GM23248 (cell line): ENCODE results near the gene ABR. TPM values are rescaled to one million over a fixed set of nuclear protein-coding genes. Genes with fewer than 3 reads are reported as not detected.

Experiments
- DNase-seq: peaks from one replicate; pipeline ENCODE4 v3.0.0-alpha.2; 2015
- H2AFZ ChIP-seq: fragments of 200-600 bp; sonication (generic); 2 replicates; pipeline ENCODE4 v1.6.1; 2016; ENCODE audit warnings: antibody characterized with exemption
- H3F3A ChIP-seq: fragments of 200-600 bp; sonication (generic); 2 replicates; pipeline ENCODE4 v1.6.1; 2016; ENCODE audit warnings: mild to moderate bottlenecking, antibody characterized with exemption, mixed run types; ENCODE audit not compliant: insufficient read depth
- H3K27ac ChIP-seq: fragments of 200-600 bp; sonication (generic); 2 replicates; pipeline ENCODE4 v1.5.1; 2016; ENCODE audit warnings: mild to moderate bottlenecking
- H3K27me3 ChIP-seq: fragments of 200-600 bp; sonication (generic); replicated peaks from 2 replicates; pipeline ENCODE4 v1.6.1; 2016; ENCODE audit warnings: mild to moderate bottlenecking; ENCODE audit not compliant: insufficient read depth
- H3K36me3 ChIP-seq: fragments of 200-600 bp; sonication (generic); 2 replicates; pipeline ENCODE4 v1.6.1; 2016; ENCODE audit warnings: low read depth, mild to moderate bottlenecking
- H3K4me1 ChIP-seq: fragments of 200-600 bp; sonication (generic); 2 replicates; pipeline ENCODE4 v1.6.1; 2016; ENCODE audit warnings: mild to moderate bottlenecking; ENCODE audit not compliant: insufficient read depth
- H3K4me2 ChIP-seq: fragments of 200-600 bp; sonication (generic); one replicate; pipeline ENCODE4 v1.6.1; 2016; ENCODE audit warnings: mild to moderate bottlenecking; ENCODE audit not compliant: unreplicated experiment
- H3K4me3 ChIP-seq: fragments of 200-600 bp; sonication (generic); 2 replicates; pipeline ENCODE4 v1.5.1; 2016; ENCODE audit warnings: mild to moderate bottlenecking
- H3K79me2 ChIP-seq: fragments of 200-600 bp; sonication (generic); 2 replicates; pipeline ENCODE4 v1.6.1; 2016; ENCODE audit warnings: mild to moderate bottlenecking; ENCODE audit not compliant: insufficient read depth
- H3K9ac ChIP-seq: fragments of 200-600 bp; sonication (generic); 2 replicates; pipeline ENCODE4 v1.6.1; 2016; ENCODE audit warnings: mild to moderate bottlenecking
- H3K9me2 ChIP-seq: fragments of 200-600 bp; sonication (generic); 2 replicates; pipeline ENCODE4 v1.6.1; 2016; ENCODE audit warnings: mixed run types, mild to moderate bottlenecking, moderate library complexity; ENCODE audit not compliant: insufficient read depth
- H3K9me3 ChIP-seq: fragments of 200-600 bp; sonication (generic); one replicate; pipeline ENCODE4 v1.6.1; 2017; ENCODE audit warnings: low read depth
- H4K20me1 ChIP-seq: fragments of 200-600 bp; sonication (generic); 2 replicates; pipeline ENCODE4 v1.6.0; 2016; ENCODE audit not compliant: insufficient read depth
- EZH2 ChIP-seq: fragments of 200-600 bp; sonication (generic); IDR thresholded peaks from 2 replicates; pipeline ENCODE4 v1.6.1; 2018; ENCODE audit warnings: antibody characterized with exemption, mild to moderate bottlenecking; ENCODE audit not compliant: insufficient read depth, poor library complexity, severe bottlenecking
- EZH2phosphoT487 ChIP-seq: fragments of 200-600 bp; sonication (generic); IDR thresholded peaks from 2 replicates; pipeline ENCODE4 v1.6.1; 2018; ENCODE audit warnings: antibody characterized with exemption, moderate library complexity, mild to moderate bottlenecking, low read depth; ENCODE audit not compliant: insufficient read depth
- WGBS, 2 experiments: methylation state at CpG; one replicate each; pipeline ENCODE4 v1.1.6; 2015 to 2017; ENCODE audit warnings: low lambda C conversion rate in 2 of 2, low coverage in 1 of 2; ENCODE audit errors: missing lambda C conversion rate in 2 of 2; 5-methylcytosine and 5-hydroxymethylcytosine counted together
- in situ Hi-C: fragments of 300-500 bp; cut with MboI; formaldehyde crosslinking; loops from 2 replicates; pipeline ENCODE4 v1.15.0; 2020
- polyA plus RNA-seq: library from polyadenylated mRNA; unstranded; fragments of >200 nt; fragmentation: Nextera tagmentation; extraction: Ambion mirVana; gene quantifications from 2 replicates; pipeline ENCODE4 v1.2.1, GENCODE V29; 2016
- total RNA-seq: library from RNA; depleted of rRNA; stranded (reverse); fragments of >200 nt; shearing (Covaris generic); gene quantifications from 2 replicates; pipeline ENCODE4 v1.2.3, GENCODE V29; 2014

ABR gene
- total and polyA plus RNA-seq, 2 experiments from 2014 or later: 24.4 to 38.2 TPM

DNA sequence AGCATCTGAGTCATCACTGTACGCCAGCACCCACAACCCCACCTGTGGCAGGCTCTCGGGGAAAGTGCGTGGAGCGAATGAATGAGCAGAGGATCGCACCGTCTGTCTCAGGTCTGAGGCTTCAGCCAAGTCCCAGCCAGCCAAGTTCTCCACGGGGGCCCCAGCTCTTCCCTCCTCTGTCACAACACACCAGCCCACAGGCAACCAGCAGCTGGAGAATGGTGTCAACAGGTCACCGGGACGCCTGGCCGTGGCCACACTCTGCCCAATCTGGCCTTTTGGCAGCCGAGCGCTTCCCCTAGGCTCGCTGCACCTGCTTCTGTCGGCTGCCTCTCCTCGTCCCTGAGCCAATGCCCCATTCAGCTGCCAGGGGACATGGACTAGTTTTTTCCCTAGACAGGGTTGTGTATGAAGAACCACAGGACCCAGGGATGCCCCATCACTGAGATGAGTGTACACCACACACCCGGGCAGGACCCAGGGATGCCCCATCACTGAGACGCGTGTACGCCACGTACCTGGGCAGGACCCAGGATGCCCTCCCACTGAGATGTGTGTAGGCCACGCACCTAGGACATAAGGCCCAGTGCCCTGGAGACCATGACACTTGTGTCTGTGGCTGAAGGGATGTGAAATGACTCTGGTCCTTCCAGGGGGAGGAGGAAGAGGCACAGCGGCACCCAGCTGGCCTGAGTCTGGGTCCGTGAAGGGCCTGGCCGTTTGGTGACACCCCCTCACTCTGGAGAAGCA lies 52.8 kb downstream of the ABR start:
- H2AFZ ChIP-seq: no peak overlapping the region
- peaks cover 11% of the 10 kb centered on the region; the same call in 1 of the 2 replicates for H3K4me1 ChIP-seq
- no peaks in the 10 kb centered on the region for H3K27me3 ChIP-seq
- WGBS, 2 experiments: 81 to 89% methylated on average over 22 to 24 of the region's 24 CpGs
- no peaks in the 10 kb centered on the region for H3F3A ChIP-seq
- no peak for TF ChIP-seq EZH2
- no peak for TF ChIP-seq EZH2phosphoT487
- H3K27ac ChIP-seq: no peak overlapping the region
- DNase-seq: no peak
- H3K9me2 ChIP-seq: no peaks in the 10 kb centered on the region
- in situ Hi-C loops: no loop called here
- H3K4me2 ChIP-seq: no peak overlapping the region
- H3K9ac ChIP-seq: no peak overlapping the region
- no peaks in the 10 kb centered on the region for H4K20me1 ChIP-seq
- no peaks in the 10 kb centered on the region for H3K36me3 ChIP-seq
- no peak overlapping the region for H3K4me3 ChIP-seq
- H3K9me3 ChIP-seq: no peaks in the 10 kb centered on the region
- no peaks in the 10 kb centered on the region for H3K79me2 ChIP-seq

DNA sequence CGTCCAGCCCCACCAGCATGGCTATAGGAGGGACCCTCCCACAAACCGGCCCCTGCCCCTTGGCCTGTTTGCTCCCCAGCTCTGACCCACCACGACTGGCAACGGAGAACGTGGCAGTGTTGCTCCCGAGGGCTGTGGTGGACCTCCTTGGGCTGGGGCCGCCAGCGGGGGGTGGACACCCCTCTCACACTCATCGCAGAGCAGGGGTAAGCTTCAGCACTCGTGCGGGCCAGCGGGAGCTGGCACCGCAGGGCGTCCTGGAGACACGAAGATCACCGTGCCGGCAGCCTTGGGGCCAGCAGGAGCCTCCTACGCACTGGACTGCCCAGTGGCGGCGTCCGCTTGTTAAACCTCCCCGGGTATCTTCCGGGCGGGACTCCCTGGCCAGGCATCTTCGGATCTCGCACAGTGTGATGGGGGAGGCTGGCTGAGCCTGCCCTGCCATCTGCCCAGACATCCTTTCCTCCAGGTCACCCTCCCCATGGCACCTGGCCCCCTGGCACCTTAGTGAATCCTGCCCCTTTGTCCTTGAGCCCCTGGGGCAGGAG lies 53.5 kb downstream of the ABR start:
- no peaks in the 10 kb centered on the region for H3K9me2 ChIP-seq
- no peak for DNase-seq
- H2AFZ ChIP-seq: no peak overlapping the region
- H3K27me3 ChIP-seq: no peaks in the 10 kb centered on the region
- H3K27ac ChIP-seq: no peak overlapping the region
- no peaks in the 10 kb centered on the region for H3K9me3 ChIP-seq
- TF ChIP-seq EZH2 (no peak), EZH2phosphoT487 (no peak)
- H3K4me2 ChIP-seq: no peak overlapping the region
- H3K4me3 ChIP-seq: no peak overlapping the region
- no peak overlapping the region for H3K9ac ChIP-seq
- no peaks in the 10 kb centered on the region for H3K79me2 ChIP-seq
- WGBS, 2 experiments: 65 to 69% methylated on average over 18 to 24 of the region's 26 CpGs
- in situ Hi-C loops: no loop called here
- no peaks in the 10 kb centered on the region for H3K36me3 ChIP-seq
- H4K20me1 ChIP-seq: no peaks in the 10 kb centered on the region
- peaks cover 11% of the 10 kb centered on the region; the same call in 1 of the 2 replicates for H3K4me1 ChIP-seq
- no peaks in the 10 kb centered on the region for H3F3A ChIP-seq

GRCh38 chr17:1125788-1126145 lies 54.0 kb downstream of the ABR start:
- DNase-seq: no peak
- peak overlapping the region; percentile 70 for H3K9ac ChIP-seq
- H3K79me2 ChIP-seq: no peaks in the 10 kb centered on the region
- H3K4me1 ChIP-seq: peaks cover 11% of the 10 kb centered on the region; the same call in 1 of the 2 replicates
- H3F3A ChIP-seq: no peaks in the 10 kb centered on the region
- H3K4me3 ChIP-seq: peak overlapping the region; percentile 58
- H3K27ac ChIP-seq: no peak overlapping the region
- in situ Hi-C loops: no loop called here
- TF ChIP-seq EZH2 (no peak), EZH2phosphoT487 (no peak)
- H2AFZ ChIP-seq: peak overlapping the region; percentile 82
- 14 to 24% methylated on average over 8 to 11 of the region's 11 CpGs for WGBS, 2 experiments
- H3K27me3 ChIP-seq: no peaks in the 10 kb centered on the region
- no peaks in the 10 kb centered on the region for H4K20me1 ChIP-seq
- no peaks in the 10 kb centered on the region for H3K36me3 ChIP-seq
- no peaks in the 10 kb centered on the region for H3K9me2 ChIP-seq
- H3K9me3 ChIP-seq: no peaks in the 10 kb centered on the region
- peak overlapping the region; percentile 89 for H3K4me2 ChIP-seq

- Histone ChIP-seq H3K27ac (no peak overlapping the region), H3F3A (no peaks in the 10 kb centered on the region), H2AFZ (peak overlapping the region; percentile 82), H3K9me2 (no peaks in the 10 kb centered on the region), H3K9ac (peak overlapping the region; percentile 70), H3K4me1 (peaks cover 11% of the 10 kb centered on the region; the same call in 1 of the 2 replicates), H4K20me1 (no peaks in the 10 kb centered on the region), H3K4me2 (peak overlapping the region; percentile 89), H3K79me2 (no peaks in the 10 kb centered on the region), H3K9me3 (no peaks in the 10 kb centered on the region), H3K27me3 (no peaks in the 10 kb centered on the region), H3K4me3 (peak overlapping the region; percentile 58), H3K36me3 (no peaks in the 10 kb centered on the region)
- 29 to 37% methylated on average over 26 to 53 of the region's 53 CpGs for WGBS, 2 experiments
- in situ Hi-C loops: no loop called here
- DNase-seq: peak; percentile 71
- TF ChIP-seq EZH2phosphoT487: no peak
- no peak for TF ChIP-seq EZH2
These were observed 54.6 kb downstream of the ABR start for GRCh38 chr17:1124896-1125787.
